ENCODE results near the gene OR1A2. TPM values are rescaled to one million over a fixed set of nuclear protein-coding genes. Genes with fewer than 3 reads are reported as not detected.

The OR1A2 gene
- total and polyA plus RNA-seq, 2 of the 8 experiments (the other 6 are each of a cell fraction or from before 2014, with no cell fraction given), result not detected

DNA sequence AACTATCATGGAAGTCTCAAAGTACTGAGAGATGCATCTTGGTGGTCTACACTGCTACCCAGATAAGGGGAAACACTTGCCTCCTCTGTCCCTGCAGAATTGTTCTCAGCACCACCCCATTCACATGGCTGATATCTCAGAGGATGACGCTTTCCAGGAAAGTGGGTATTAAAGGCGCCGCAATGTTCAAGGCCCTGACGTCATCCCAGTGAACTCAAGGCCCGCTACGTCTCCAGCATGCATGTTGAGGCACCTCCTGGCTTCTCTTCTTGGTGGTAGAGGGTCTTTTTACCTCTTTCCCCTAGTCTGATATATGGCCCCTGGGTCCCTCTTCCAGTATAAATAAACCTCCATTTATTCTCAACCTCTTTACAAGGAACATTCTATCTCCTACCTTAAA is 11.2 kb downstream of the OR1A2 start (continued):
- TF ChIP-seq SAP30 (IDR thresholded peaks at IDR 0.05; ENCODE audit: insufficient read depth, insufficient replicate concordance, low read length) (no peak), ASH2L (IDR thresholded peaks at IDR 0.05; ENCODE audit: low read length) (no peak)

Measured in H1 (cell line).